Activated naive CD8-positive, alpha-beta T cell (primary cell): Measurements from ENCODE around the gene AIFM2.
"Not testable (repeated sequence)": the region's sequence is repeated elsewhere in the genome, so short reads cannot be mapped to it uniquely, and the experiment has no call there.

ENCODE experiments used
- H3K27ac Mint-ChIP-seq: one replicate; pipeline ENCODE4 v1.8.0; 2021; ENCODE audit warnings: mixed read lengths
- H3K27me3 Mint-ChIP-seq: one replicate; pipeline ENCODE4 v1.8.0; 2021; ENCODE audit warnings: mixed read lengths
- H3K36me3 Mint-ChIP-seq: one replicate; pipeline ENCODE4 v1.8.0; 2021; ENCODE audit warnings: mixed read lengths
- H3K4me1 Mint-ChIP-seq: one replicate; pipeline ENCODE4 v1.8.0; 2021; ENCODE audit warnings: low read depth, mixed read lengths
- H3K4me3 Mint-ChIP-seq: one replicate; pipeline ENCODE4 v1.8.0; 2021; ENCODE audit warnings: mild to moderate bottlenecking, mixed read lengths
- H3K9me3 Mint-ChIP-seq: one replicate; pipeline ENCODE4 v1.8.0; 2021; ENCODE audit warnings: low read depth, mixed read lengths

Gene AIFM2

DNA sequence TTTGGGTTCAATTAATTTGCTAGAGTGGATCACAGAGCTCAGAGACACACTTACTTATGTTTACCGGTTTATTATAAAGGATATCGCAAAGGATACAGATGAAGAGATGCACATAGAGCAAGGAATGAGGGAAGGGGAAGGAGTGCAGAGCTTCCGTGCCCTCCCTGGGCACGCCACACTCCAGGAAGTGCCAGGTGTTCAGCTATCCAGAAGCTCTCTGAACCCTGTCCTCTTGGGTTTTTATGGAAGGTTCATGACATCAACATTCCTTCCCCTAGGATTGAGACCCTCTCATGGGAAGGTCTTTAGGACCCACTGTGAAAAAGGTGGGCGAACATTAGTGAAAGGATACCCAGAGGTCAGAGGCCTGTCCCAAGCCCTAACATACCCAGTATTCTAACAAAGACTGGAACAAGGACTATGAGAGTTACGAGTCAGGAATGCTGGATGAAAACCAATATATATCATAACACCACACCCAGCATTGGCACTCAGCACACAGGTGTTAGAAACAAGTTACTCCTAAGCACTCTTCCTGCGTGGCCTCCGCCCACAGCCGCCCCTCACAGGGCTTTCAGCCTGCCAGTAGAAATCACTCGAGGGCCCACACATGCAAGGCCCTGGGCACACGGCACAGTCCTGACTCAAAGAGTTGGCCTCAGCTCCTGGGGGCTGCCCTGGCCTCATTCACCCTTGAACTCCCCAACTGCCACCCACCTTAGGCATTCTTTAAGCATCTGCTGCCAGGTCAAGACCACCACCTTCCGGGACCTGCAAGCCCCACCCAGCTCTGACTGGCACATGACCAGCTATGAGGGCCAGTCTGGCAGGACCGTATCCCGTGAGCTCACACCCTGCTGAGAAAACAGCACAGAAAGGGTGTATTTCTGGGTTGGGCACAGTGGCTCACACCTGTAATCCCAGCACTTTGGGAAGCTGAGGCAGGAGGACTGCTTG lies 5.6 kb upstream of the AIFM2 start:
- H3K9me3 Mint-ChIP-seq = no peaks in the 10 kb centered on the region
- peak overlapping the region; percentile 61 for H3K27ac Mint-ChIP-seq
- H3K4me1 Mint-ChIP-seq = peaks cover 34% of the 10 kb centered on the region
- no peak overlapping the region for H3K4me3 Mint-ChIP-seq
- H3K36me3 Mint-ChIP-seq = peaks cover 4% of the 10 kb centered on the region
- no peaks in the 10 kb centered on the region for H3K27me3 Mint-ChIP-seq

DNA sequence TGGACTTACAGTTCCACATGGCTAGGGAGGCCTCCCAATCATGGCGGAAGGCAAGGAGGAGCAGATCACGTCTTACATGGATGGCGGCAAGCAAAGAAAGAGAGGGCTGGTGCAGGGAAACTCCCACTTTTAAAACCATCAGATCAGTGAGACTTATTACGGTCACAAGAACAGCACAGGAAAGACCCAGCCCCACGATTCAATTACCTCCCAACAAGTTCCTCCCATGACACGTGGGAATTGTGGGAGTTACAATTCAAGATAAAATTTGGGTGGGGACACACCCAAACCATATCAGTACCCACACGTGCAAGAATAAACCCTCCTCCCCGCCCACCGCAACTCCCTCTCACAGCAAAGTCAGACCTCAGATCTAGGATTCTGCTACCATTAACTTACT lies 4.5 kb upstream of the AIFM2 start:
- H3K36me3 Mint-ChIP-seq = peaks cover 4% of the 10 kb centered on the region
- peaks cover 36% of the 10 kb centered on the region for H3K4me1 Mint-ChIP-seq
- no peak overlapping the region for H3K27ac Mint-ChIP-seq
- no peak overlapping the region for H3K4me3 Mint-ChIP-seq
- H3K27me3 Mint-ChIP-seq = no peaks in the 10 kb centered on the region
- no peaks in the 10 kb centered on the region for H3K9me3 Mint-ChIP-seq

DNA sequence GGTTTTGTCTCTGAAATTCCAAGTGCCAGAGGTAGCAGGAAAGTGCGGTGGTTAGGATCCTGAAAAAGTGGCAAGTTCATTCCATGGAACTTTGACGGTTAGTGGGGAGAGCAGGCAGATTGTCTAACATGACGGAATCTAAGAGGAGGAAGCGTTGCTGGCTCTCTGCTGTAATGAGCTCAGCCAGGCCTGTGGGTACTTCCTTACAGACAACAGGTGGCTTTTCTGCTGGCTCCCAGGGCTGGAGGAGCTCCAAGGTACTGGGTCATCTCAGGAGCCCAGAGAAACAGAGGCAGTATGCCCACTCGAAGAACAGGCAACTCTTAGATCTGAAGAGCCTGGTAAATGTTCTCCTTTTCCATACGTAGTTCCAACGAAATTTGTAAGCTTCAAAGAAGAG lies 3.1 kb upstream of the AIFM2 start:
- Mint-ChIP-seq H3K4me1 (peaks cover 40% of the 10 kb centered on the region), H3K9me3 (no peaks in the 10 kb centered on the region), H3K4me3 (no peak overlapping the region), H3K27ac (no peak overlapping the region), H3K36me3 (peaks cover 4% of the 10 kb centered on the region), H3K27me3 (no peaks in the 10 kb centered on the region)

DNA sequence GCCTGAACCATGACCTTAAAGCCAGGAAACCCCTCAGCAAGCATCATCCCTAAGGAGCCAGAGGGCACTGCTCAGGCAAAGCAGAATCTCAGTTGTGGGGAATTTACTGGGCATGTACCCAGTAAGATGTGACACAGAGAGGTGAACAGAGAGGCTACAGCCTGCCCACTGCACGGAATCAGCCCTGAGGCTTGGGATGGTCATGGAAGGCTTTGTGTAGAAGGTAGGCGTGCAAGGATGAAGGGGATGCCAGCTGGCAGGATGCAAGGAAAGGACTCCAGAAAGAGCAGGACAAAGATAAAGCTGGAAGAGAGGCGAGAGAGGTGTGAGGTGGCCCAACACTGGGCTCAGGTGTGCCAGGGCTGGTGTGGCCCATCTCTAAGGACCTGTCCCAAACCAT lies 2.4 kb upstream of the AIFM2 start:
- Mint-ChIP-seq H3K4me3 (no peak overlapping the region), H3K27me3 (no peaks in the 10 kb centered on the region), H3K27ac (peak overlapping the region; percentile 66), H3K9me3 (no peaks in the 10 kb centered on the region), H3K4me1 (peaks cover 41% of the 10 kb centered on the region), H3K36me3 (peaks cover 5% of the 10 kb centered on the region)

DNA sequence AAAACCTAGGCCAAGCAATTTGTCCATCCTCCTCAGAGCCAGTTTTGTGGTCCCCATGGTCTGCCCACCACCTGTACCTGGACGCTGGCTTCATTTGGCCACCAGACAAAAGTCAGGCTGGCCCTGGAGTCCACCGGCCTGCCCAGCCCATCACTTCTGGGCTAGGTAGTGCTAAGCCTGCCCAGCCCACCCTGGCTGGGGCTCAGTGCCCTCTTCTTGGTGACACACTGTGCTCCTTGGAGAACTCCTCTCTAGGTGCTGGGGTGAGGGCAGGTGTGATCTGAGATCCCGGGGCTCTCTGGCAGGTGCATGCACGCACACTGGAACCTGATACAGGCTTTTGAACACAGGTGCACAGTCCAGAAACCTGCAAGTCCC lies 1.1 kb downstream of the AIFM2 start:
- no peaks in the 10 kb centered on the region for H3K9me3 Mint-ChIP-seq
- no peaks in the 10 kb centered on the region for H3K27me3 Mint-ChIP-seq
- peak overlapping the region; percentile 89 for H3K4me3 Mint-ChIP-seq
- peak overlapping the region; percentile 90 for H3K27ac Mint-ChIP-seq
- H3K4me1 Mint-ChIP-seq = peaks cover 29% of the 10 kb centered on the region
- H3K36me3 Mint-ChIP-seq = peaks cover 5% of the 10 kb centered on the region

DNA sequence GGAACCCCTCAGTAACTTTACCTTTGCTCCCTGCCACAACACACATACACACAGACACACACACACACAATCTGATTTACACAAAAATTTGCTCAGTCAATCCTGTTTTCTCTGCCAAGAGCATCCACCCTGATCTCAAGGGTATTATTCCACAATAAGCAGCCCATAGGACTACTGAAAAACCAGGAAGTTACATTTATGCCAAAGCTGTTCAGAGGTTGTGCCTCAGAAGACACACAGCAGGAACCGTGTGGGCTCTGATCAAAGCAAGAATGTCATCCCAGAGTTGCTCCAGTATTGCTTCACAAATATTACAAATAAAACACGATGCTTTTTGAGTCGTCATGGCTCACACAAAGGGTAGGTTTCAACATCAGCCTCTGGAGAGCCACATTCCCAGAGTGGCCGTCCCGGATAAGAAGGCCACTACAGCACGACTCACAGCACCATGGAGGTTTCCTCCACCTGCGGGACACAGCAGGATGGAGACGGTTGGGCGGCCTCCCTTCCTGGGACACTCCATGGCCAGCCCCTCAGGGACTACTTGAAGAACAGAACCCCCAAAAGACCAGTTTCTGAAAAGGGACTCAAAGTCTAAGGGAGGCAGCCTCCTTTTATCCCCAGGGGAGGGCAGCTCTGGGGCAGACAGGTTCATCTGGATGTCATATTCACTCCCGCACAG lies 1.6 kb downstream of the AIFM2 start:
- H3K27me3 Mint-ChIP-seq = no peaks in the 10 kb centered on the region
- no peaks in the 10 kb centered on the region for H3K9me3 Mint-ChIP-seq
- no peak overlapping the region for H3K27ac Mint-ChIP-seq
- peak overlapping the region; percentile 63 for H3K4me3 Mint-ChIP-seq
- peaks cover 28% of the 10 kb centered on the region for H3K4me1 Mint-ChIP-seq
- H3K36me3 Mint-ChIP-seq = peaks cover 5% of the 10 kb centered on the region

DNA sequence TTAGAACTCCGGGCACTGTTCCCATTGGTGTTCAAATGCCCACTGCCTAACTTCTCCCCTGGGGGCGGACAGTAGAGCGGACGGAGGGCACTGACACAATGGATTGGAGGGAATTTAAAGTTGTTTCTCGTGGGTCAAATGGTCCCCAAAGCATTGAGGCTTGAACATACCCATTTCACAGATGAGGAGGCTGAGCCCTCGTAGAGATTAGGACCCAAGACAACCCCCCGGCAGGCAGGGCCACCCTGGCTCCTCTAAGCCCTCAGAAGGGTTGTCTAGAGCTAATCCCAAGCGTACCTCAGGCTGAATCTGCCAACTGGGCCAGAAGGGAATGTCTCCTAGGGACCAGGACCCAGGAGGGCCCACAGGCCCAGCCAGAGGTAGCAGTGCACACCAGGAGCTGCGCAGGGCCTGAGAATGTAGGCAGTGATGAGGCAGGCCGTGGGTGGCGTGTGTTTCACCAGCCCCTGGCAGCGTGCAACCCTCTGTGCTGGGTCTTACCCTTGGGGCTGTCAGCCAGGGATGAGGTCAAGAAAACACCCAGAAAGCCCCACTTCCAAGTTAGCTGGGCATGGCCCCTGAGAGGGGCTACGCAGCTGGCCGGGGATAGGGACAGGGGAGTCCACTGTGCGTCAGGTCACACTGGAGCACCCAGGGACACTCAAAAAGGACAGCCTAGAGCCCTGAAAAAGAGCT lies 5.8 kb downstream of the AIFM2 start:
- H3K36me3 Mint-ChIP-seq = peaks cover 7% of the 10 kb centered on the region
- H3K4me1 Mint-ChIP-seq = peaks cover 10% of the 10 kb centered on the region
- no peak overlapping the region for H3K4me3 Mint-ChIP-seq
- H3K27ac Mint-ChIP-seq = no peak overlapping the region
- no peaks in the 10 kb centered on the region for H3K9me3 Mint-ChIP-seq
- no peaks in the 10 kb centered on the region for H3K27me3 Mint-ChIP-seq

DNA sequence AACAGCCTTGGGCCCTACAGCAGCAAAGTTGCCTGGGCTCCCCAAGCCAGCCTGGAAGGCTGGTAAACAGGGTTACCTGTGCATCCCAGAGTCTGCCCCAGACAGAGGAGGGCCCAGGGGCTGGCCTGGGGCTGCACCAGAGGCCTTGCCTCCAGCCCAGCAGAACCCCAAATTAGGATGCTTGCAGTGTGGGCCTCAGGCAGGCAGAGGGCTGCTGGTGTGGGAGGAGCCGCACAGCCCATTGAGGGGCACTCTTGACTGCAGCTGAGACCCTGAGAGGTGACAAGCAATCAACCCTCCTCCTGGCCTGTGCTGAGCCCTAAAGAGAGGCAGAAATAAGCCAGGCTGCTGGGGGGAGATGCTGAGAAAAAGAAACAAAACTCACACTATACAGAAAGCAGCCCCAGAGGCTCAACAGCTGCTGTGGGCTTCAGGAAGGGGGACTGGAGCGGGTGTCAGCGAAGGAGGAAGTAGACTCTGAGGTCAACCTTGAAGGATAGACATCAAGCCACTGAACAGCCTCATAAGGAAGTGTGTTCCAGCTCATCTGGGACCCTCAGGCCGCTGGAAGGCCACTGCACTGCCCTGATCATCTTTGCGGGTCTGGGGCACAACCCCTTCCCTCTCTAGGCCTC lies 6.6 kb downstream of the AIFM2 start:
- H3K4me3 Mint-ChIP-seq = no peak overlapping the region

DNA sequence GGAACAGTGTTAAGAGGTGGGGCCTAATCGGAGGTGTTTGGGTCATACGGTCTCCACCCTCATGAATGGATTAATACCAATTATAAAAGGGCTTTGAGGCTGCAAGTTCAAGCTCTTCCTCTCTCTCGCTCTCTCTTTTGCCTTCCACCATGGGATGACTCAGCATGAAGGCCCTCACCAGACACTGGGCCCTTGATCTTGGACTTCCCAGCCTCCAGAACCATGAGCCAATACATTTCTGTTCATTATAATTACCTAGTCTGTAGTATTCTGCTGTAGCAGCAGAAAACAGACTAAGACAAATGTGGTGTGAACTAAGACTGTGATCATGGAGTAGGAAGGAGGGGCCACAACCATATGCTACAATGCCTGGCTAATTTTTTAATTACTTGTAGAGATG lies 7.7 kb downstream of the AIFM2 start:
- no peaks in the 10 kb centered on the region for H3K9me3 Mint-ChIP-seq
- no peak overlapping the region for H3K4me3 Mint-ChIP-seq
- H3K36me3 Mint-ChIP-seq = peaks cover 2% of the 10 kb centered on the region
- no peaks in the 10 kb centered on the region for H3K4me1 Mint-ChIP-seq
- H3K27me3 Mint-ChIP-seq = no peaks in the 10 kb centered on the region
- no peak overlapping the region for H3K27ac Mint-ChIP-seq

More for the DNA sequence above, 6.6 kb downstream of the AIFM2 start:
- no peak overlapping the region for H3K27ac Mint-ChIP-seq
- peaks cover 7% of the 10 kb centered on the region for H3K36me3 Mint-ChIP-seq
- no peaks in the 10 kb centered on the region for H3K9me3 Mint-ChIP-seq
- peaks cover 7% of the 10 kb centered on the region for H3K4me1 Mint-ChIP-seq
- no peaks in the 10 kb centered on the region for H3K27me3 Mint-ChIP-seq

DNA sequence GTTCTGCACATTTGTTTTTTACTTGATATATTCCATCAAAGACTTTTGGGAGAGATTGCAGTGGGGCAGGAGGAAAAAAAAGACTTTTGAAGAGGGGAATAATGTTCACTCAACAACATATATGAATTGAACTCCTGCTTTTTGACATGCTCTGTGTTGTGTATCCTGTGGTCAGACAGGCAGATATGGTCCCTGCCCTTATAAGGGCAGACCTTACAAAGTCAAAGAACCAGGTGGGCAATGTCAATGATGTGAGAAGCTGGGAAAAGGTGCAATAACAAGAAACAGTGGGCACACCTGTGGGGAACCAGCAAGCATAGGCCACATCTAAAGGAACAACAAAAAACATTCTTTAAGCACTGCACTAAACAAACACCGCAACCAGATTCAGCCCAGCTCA lies 8.2 kb downstream of the AIFM2 start:
- peaks cover 2% of the 10 kb centered on the region for H3K36me3 Mint-ChIP-seq
- no peaks in the 10 kb centered on the region for H3K27me3 Mint-ChIP-seq

DNA sequence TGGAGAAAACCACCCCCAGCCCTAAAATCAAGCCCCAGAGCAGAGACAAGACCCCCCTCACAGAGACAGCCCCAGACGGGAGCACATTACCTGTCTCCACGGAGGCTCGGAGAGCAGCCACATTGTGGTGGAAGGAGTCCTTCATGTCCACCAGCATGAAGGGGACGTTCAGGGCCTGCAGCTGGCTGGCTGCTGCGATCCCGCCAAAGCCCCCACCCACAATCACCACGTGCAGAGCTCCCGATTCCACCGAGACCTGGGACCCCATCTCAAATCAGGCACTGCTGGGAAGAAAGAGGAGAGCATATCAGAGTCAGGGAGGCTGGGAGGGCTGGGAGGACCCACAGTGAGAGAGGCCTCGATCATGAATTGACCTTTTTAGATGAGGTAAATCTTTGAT lies 8.8 kb downstream of the AIFM2 start:
- H3K9me3 Mint-ChIP-seq = no peaks in the 10 kb centered on the region
- H3K36me3 Mint-ChIP-seq = peaks cover 6% of the 10 kb centered on the region
- H3K4me1 Mint-ChIP-seq = no peaks in the 10 kb centered on the region
- no peak overlapping the region for H3K4me3 Mint-ChIP-seq
- H3K27ac Mint-ChIP-seq = no peak overlapping the region
- no peaks in the 10 kb centered on the region for H3K27me3 Mint-ChIP-seq

More for the DNA sequence above, 8.2 kb downstream of the AIFM2 start:
- Mint-ChIP-seq H3K9me3 (no peaks in the 10 kb centered on the region), H3K4me1 (no peaks in the 10 kb centered on the region), H3K27ac (no peak overlapping the region), H3K4me3 (no peak overlapping the region)

DNA sequence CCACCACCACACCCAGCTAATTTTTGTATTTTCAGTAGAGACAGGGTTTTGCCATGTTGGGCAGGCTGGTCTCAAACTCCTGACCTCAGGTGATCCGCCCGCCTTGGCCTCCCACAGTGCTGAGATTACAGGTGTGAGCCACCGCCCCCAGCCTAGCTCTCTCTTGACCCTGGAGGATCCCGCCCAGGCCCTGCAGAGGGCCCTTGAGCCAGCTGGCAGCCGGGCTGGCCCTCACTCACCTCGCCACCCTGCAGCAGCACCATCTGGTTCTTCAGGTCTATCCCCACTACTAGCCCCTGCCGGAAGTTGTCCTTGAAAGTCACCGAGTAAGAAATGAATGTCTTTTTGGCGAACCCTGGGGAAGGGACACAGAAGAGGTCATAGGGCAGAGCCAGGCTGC lies 9.5 kb downstream of the AIFM2 start:
- H3K36me3 Mint-ChIP-seq, H3K4me1 Mint-ChIP-seq, H3K27ac Mint-ChIP-seq, H3K9me3 Mint-ChIP-seq, H3K4me3 Mint-ChIP-seq, H3K27me3 Mint-ChIP-seq: not testable (repeated sequence)

DNA sequence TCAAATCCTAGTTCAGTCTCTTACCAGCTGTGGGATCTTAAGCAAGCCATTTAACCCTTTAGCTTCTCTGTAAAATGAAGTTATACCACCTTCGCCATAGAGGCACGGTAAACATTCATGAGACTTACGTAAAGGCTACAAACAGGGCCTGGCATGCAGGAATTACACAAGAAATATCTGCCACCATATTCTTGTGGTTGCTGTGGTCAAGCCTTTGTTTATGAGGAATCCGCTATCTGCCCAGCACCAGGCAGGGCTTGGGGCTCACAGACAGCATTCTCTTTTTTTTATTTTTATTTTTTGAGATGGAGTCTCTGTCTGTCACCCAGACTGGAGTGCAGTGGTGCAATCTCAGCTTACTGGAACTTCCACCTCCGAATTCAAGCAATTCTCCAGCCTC lies 9.9 kb downstream of the AIFM2 start:
- no peak overlapping the region for H3K27ac Mint-ChIP-seq
- no peaks in the 10 kb centered on the region for H3K9me3 Mint-ChIP-seq
- peaks cover 6% of the 10 kb centered on the region for H3K36me3 Mint-ChIP-seq
- no peaks in the 10 kb centered on the region for H3K27me3 Mint-ChIP-seq
- no peaks in the 10 kb centered on the region for H3K4me1 Mint-ChIP-seq
- no peak overlapping the region for H3K4me3 Mint-ChIP-seq

DNA sequence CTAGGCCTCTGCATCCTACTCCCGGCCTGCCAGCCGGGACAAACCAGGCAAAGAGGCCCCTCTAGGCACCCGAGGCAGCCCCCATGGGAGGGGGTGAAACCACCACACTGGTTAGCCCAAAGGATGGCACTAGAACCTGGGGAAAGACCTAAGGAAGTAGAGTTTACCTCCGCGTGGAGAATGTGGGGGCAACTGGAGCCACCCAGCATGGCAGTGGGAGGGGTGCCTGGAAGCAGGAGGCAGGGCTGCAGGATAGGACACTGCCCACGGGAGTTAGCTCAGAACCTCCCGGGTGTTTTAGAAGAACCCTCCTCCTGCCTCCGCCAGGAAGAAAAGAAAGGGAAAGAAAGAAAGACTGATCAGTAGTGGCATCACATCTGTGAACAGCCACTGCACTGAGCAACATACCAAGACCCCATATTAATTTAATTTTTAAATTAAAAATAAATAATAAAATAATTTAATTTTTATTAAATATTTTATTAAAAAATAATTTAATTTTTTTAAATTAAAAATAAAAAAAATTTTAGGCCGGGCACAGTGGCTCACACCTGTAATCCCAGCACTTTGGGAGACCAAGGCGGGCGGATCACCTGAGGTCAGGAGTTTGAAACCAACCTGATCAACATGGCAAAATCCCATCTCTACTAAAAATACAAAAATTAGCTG lies 11.2 kb downstream of the AIFM2 start:
- Mint-ChIP-seq H3K4me3 (no peak overlapping the region), H3K27me3 (no peaks in the 10 kb centered on the region), H3K4me1 (no peaks in the 10 kb centered on the region), H3K9me3 (no peaks in the 10 kb centered on the region), H3K27ac (no peak overlapping the region), H3K36me3 (peaks cover 6% of the 10 kb centered on the region)
